ENCODE measurements around the gene GPD1. TPM values are rescaled to one million over a fixed set of nuclear protein-coding genes. Genes with fewer than 3 reads are reported as not detected.

Gene GPD1
- total RNA-seq, 1 donor: 0.36 TPM

DNA sequence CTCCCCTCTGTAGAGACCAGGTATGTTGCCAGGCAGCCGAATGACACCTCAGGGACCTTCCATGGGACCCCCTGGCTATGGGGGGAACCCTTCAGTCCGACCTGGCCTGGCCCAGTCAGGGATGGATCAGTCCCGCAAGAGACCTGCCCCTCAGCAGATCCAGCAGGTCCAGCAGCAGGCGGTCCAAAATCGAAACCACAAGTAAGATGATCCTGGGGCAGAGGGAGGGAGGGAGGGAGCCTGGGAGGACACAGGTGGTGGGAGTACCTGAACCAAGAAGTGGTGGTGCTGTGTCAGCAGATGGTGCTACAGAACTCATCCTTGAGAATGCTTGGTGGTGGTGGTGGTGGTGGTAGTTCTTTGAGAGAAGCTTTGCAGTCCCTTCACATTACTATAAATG lies 17.7 kb upstream of the GPD1 start:
- DNase-seq (ENCODE audit: low read depth): no peak
- TF ChIP-seq CTCF (IDR thresholded peaks at IDR 0.05; ENCODE audit: insufficient read depth, low read length): no peak
- H3K4me3 ChIP-seq (ENCODE audit: low read depth, low read length): peak overlapping the region; percentile 75

GRCh38 chr12:50087151-50087550 lies 16.7 kb upstream of the GPD1 start:
- H3K4me3 ChIP-seq (ENCODE audit: low read depth, low read length): no peak overlapping the region
- no peak for TF ChIP-seq CTCF (IDR thresholded peaks at IDR 0.05; ENCODE audit: insufficient read depth, low read length)
- no peak for DNase-seq (ENCODE audit: low read depth)

GRCh38 chr12:50087995-50088394 lies 15.8 kb upstream of the GPD1 start:
- H3K4me3 ChIP-seq (ENCODE audit: low read depth, low read length): no peak overlapping the region
- DNase-seq (ENCODE audit: low read depth): peak; percentile 78
- TF ChIP-seq CTCF (IDR thresholded peaks at IDR 0.05; ENCODE audit: insufficient read depth, low read length): no peak

DNA sequence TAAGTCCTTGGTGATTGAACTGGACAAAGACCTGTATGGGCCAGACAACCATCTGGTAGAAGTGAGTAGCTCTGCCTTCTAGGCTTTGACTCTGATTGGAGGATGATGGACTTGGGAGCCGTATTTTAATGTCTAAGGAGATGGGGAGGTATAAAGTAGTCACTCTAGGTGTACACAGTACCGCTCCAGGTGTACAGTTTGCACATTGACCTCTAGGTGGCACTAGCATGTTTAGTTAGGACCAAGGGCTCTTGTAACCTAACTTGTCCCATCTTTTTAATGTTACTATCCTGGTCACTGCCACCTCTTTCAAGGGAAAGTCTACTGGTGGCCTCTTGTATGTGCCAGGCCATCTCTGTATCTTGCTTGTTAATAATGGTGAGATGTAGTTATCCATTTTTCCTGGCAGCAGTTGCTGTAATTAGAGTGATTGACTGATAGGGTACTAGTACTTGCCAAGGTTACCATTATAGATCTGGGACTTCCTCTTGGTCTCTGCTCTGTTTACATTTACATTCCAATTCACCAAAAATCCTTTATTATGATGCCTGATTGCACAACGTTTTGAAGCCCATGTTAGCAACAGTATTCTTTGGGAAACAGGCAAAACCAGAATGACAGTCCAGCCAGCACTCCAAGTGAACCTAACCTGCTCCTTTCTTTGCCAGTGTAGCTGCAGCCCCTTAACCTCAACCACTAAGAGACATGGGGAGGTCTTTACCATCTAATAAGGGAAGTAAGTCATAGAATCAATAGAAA lies 15.1 kb upstream of the GPD1 start:
- peak; percentile 87 for TF ChIP-seq CTCF (IDR thresholded peaks at IDR 0.05; ENCODE audit: insufficient read depth, low read length)
- no peak overlapping the region for H3K4me3 ChIP-seq (ENCODE audit: low read depth, low read length)

GRCh38 chr12:50089730-50090129 lies 14.1 kb upstream of the GPD1 start:
- TF ChIP-seq CTCF (IDR thresholded peaks at IDR 0.05; ENCODE audit: insufficient read depth, low read length): no peak
- DNase-seq (ENCODE audit: low read depth): no peak
- H3K4me3 ChIP-seq (ENCODE audit: low read depth, low read length): no peak overlapping the region

More for the DNA sequence above, 15.1 kb upstream of the GPD1 start:
- DNase-seq (ENCODE audit: low read depth): peak; percentile 56

- TF ChIP-seq CTCF (IDR thresholded peaks at IDR 0.05; ENCODE audit: insufficient read depth, low read length): no peak
- H3K4me3 ChIP-seq (ENCODE audit: low read depth, low read length): no peak overlapping the region
- no peak for DNase-seq (ENCODE audit: low read depth)
Measured at GRCh38 chr12:50090391-50090790, 13.4 kb upstream of the GPD1 start.

DNA sequence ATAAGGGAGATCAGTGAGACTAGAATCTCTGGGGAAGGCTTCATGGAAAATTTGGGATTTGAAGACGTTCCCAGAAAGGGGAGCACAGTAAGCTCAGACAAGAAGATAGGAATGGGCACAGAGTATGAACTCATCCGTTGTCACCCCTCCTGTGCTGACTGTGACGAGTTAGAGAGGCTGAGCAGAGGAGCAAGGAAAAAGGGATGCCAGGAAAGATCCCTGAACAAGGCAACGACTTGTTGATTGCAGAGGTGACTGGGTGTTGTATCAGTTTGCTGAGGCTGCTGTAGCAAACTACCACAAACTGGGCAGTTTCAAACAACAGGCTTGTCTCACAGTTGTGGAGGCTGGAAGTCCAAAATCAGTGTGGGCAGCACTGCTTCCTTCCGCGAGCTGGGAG lies 5.9 kb upstream of the GPD1 start:
- TF ChIP-seq CTCF (IDR thresholded peaks at IDR 0.05; ENCODE audit: insufficient read depth, low read length): no peak
- H3K4me3 ChIP-seq (ENCODE audit: low read depth, low read length): no peak overlapping the region
- no peak for DNase-seq (ENCODE audit: low read depth)

Data from fibroblast of the aortic adventitia (primary cell).